ENCODE results near the gene ONECUT2.

Gene ONECUT2

DNA sequence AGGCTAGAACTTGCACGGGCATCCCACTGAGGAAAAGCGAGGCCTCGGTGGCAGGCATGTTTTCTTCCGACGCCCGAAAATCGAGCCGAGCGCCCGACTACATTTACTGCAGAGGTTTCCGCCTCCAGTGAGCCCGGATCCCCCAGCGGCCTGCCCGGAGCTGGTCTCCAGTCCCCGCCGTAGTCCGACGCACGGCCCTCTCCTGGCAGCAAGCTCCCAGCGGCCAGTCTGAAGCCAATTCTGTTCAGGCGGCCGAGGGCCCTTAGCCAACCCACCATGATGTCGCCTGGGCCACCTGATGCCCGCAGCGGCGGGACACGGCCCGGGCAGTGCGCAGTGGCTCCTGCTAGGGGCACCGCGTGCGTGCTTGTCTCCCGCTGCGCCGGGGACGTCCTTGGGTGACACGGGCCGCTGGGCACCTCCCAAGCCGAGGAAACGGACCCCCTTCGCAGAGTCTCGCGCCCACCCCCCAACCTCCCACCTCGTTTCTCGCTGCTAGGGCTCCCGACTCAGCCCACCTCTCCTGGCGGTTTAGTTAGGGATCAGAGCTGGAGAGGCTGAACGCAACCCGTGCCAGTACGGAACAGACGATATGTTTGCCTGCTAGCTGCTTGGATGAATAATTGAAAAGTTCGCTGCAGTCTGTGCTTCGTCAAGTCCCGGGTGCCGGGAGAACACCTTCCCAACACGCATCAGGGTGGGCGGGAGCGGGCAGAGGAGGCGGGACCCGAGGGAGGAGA lies 5.3 kb downstream of the ONECUT2 start:
- Histone ChIP-seq H3K4me3 (ENCODE audit: low read depth, low read length) (no peak overlapping the region), H3K27me3 (replicated peaks) (peaks cover 83% of the 10 kb centered on the region), H3K27ac (no peak overlapping the region), H3K36me3 (replicated peaks) (no peaks in the 10 kb centered on the region)
- in situ Hi-C loops (cut with HindIII; ENCODE audit: low pct_ligation_motif_present, low sequenced_read_pairs) = no loop called here
- TF ChIP-seq, protein P1, sequence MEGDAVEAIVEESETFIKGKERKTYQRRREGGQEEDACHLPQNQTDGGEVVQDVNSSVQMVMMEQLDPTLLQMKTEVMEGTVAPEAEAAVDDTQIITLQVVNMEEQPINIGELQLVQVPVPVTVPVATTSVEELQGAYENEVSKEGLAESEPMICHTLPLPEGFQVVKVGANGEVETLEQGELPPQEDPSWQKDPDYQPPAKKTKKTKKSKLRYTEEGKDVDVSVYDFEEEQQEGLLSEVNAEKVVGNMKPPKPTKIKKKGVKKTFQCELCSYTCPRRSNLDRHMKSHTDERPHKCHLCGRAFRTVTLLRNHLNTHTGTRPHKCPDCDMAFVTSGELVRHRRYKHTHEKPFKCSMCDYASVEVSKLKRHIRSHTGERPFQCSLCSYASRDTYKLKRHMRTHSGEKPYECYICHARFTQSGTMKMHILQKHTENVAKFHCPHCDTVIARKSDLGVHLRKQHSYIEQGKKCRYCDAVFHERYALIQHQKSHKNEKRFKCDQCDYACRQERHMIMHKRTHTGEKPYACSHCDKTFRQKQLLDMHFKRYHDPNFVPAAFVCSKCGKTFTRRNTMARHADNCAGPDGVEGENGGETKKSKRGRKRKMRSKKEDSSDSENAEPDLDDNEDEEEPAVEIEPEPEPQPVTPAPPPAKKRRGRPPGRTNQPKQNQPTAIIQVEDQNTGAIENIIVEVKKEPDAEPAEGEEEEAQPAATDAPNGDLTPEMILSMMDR (IDR thresholded peaks at IDR 0.05; ENCODE audit: low read depth, low read length, missing control alignments) = no peak
- no peak for DNase-seq

DNA sequence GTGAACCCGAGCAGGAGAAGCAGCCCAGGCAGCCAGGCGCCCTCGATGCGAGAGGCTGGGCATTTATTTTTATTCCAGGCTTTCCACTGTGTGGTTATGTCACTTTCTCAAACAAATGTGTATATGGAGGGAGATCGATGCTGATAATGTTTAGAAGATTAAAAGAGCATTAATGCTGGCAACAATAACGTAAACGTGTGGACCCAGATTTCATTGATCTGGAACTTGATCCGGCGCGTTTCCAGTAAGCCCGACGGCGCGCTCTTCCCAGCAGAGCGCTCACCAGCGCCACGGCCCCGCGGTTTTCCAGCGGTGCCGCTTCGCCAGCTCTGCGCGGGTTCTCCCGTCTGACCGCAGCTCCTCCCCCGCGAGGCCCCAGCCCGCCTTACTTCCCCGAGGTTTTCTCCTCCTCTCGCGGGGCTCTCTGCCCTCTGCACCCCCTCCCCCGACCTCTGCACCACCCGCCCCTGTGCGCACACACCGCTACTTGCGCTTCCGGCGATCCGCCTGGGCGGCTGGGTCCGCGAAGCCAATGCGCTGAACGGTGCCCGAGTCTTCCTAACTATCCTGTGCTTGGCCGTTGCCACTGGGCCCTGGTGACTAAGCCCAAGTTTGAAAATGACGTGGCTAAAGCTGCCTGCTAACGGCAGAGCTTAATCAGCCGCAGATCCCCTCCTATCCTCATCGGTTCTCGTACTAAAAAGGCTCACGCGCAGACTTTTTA lies 6.1 kb downstream of the ONECUT2 start:
- H3K36me3 ChIP-seq (replicated peaks) = no peaks in the 10 kb centered on the region
- peaks cover 78% of the 10 kb centered on the region for H3K27me3 ChIP-seq (replicated peaks)
- TF ChIP-seq, protein P1 (IDR thresholded peaks at IDR 0.05; ENCODE audit: low read depth, low read length, missing control alignments) = no peak
- in situ Hi-C loops (cut with HindIII; ENCODE audit: low pct_ligation_motif_present, low sequenced_read_pairs) = no loop called here
- no peak for DNase-seq
- H3K27ac ChIP-seq = no peak overlapping the region
- no peak overlapping the region for H3K4me3 ChIP-seq (ENCODE audit: low read depth, low read length)

DNA sequence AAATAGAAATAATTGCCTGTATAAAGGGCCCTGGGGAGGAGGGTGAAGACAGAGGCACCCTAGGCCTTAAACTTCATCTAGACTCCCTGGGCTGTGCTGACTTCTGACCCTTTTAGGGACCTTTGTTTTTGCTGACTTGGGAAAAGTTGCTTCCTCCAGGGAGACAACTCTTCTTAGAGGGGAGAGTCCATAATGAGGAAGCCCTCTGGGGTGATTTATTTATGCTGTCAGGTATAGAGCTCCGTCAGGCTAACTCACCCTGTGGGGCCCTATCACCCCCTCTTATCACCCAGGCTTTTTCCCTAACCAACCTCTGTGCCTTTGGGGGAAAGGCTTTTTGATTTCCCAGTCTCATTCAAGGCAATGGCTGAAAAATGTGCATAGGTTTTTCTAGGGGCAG lies 8.1 kb downstream of the ONECUT2 start:
- Histone ChIP-seq H3K4me3 (ENCODE audit: low read depth, low read length) (no peak overlapping the region), H3K27me3 (replicated peaks) (peaks cover 58% of the 10 kb centered on the region), H3K36me3 (replicated peaks) (no peaks in the 10 kb centered on the region), H3K27ac (no peak overlapping the region)
- in situ Hi-C loops (cut with HindIII; ENCODE audit: low pct_ligation_motif_present, low sequenced_read_pairs) = no loop called here
- TF ChIP-seq, protein P1 (IDR thresholded peaks at IDR 0.05; ENCODE audit: low read depth, low read length, missing control alignments) = no peak
- no peak for DNase-seq

DNA sequence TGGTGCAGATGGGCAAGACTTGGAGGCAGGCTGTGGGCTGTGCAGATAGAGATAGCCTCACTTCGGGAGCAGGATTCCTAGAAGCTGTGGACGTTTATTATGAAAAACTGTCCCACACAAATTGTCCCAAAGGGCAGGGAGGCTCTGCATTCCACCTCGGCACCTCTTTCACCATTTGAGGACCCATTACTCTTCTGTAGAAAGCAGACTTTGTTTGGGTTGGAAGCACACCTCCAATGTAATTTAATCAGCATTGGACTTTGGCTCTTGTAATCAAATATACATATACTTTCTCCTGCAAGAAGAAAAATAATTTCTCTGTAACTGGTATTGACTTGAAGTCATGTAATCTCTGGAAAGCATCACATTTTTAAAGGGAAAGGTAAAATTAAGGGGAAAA lies 8.5 kb downstream of the ONECUT2 start:
- Histone ChIP-seq H3K36me3 (replicated peaks) (no peaks in the 10 kb centered on the region), H3K4me3 (ENCODE audit: low read depth, low read length) (no peak overlapping the region), H3K27me3 (replicated peaks) (peaks cover 53% of the 10 kb centered on the region), H3K27ac (no peak overlapping the region)
- in situ Hi-C loops (cut with HindIII; ENCODE audit: low pct_ligation_motif_present, low sequenced_read_pairs) = no loop called here
- no peak for DNase-seq
- TF ChIP-seq, protein P1 (IDR thresholded peaks at IDR 0.05; ENCODE audit: low read depth, low read length, missing control alignments) = no peak

DNA sequence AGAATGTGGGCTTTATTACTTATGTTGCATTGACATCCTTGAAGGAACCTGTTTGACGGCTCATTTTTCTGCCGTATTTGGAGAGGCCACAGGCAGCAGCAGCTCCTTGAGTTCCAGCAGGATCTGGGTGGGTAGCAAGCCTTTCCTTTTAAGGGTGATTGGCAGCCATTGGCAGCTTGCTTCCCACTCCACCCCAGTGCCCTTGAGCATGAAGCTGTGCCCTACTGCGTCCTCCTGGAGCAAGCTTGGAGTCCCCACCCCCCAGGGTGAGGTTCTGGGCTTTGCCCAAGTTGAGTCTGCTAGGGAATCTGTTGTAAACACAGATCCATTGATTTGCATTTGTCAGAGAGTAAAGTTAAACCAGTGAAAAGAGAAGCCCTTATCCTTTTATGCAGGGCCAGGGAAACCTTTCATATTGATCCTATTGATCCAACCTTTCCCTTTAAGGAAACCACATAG lies 9.2 kb downstream of the ONECUT2 start:
- Histone ChIP-seq H3K36me3 (replicated peaks) (no peaks in the 10 kb centered on the region), H3K27ac (no peak overlapping the region), H3K4me3 (ENCODE audit: low read depth, low read length) (no peak overlapping the region), H3K27me3 (replicated peaks) (peaks cover 47% of the 10 kb centered on the region)
- TF ChIP-seq, protein P1 (IDR thresholded peaks at IDR 0.05; ENCODE audit: low read depth, low read length, missing control alignments) = no peak
- in situ Hi-C loops (cut with HindIII; ENCODE audit: low pct_ligation_motif_present, low sequenced_read_pairs) = no loop called here
- DNase-seq = no peak
